H9 (cell line): ENCODE results near the gene RRAD. TPM values are rescaled to one million over a fixed set of nuclear protein-coding genes. Genes with fewer than 3 reads are reported as not detected.
A peak's percentile ranks its signal among the peaks of the same experiment; 100 is the strongest.

Experiments used
- DNase-seq: peaks from one replicate; pipeline ENCODE4 v3.0.0-alpha.2; 2017
- H2AFZ ChIP-seq: one replicate; pipeline ENCODE4 v1.6.1; 2013; ENCODE audit warnings: mild to moderate bottlenecking, low read length, control low read depth, moderate library complexity
- H2AK5ac ChIP-seq: 2 replicates; pipeline ENCODE4 v1.6.1; 2013; ENCODE audit warnings: low read length, control low read depth, mixed read lengths; ENCODE audit not compliant: insufficient read length
- H2BK120ac ChIP-seq: one replicate; pipeline ENCODE4 v1.6.1; 2013; ENCODE audit warnings: low read depth, mild to moderate bottlenecking, low read length, control low read depth, inconsistent platforms; ENCODE audit not compliant: poor library complexity, severe bottlenecking
- H2BK12ac ChIP-seq: 2 replicates; pipeline ENCODE4 v1.6.1; 2013; ENCODE audit warnings: low read length, control low read depth, mixed read lengths, low read depth; ENCODE audit not compliant: insufficient read length
- H2BK15ac ChIP-seq: 2 replicates; pipeline ENCODE4 v1.6.1; 2013; ENCODE audit warnings: low read depth, low read length, control low read depth
- H2BK20ac ChIP-seq: one replicate; pipeline ENCODE4 v1.6.1; 2013; ENCODE audit warnings: low read depth, mild to moderate bottlenecking, low read length, control low read depth, inconsistent platforms; ENCODE audit not compliant: poor library complexity, severe bottlenecking
- H2BK5ac ChIP-seq: 2 replicates; pipeline ENCODE4 v1.6.1; 2013; ENCODE audit warnings: low read length, control low read depth, mixed read lengths; ENCODE audit not compliant: insufficient read length
- H3K14ac ChIP-seq: 2 replicates; pipeline ENCODE4 v1.6.1; 2013; ENCODE audit warnings: low read length, control low read depth; ENCODE audit not compliant: insufficient read depth
- H3K18ac ChIP-seq: 2 replicates; pipeline ENCODE4 v1.6.1; 2013; ENCODE audit warnings: low read depth, mild to moderate bottlenecking, mixed read lengths, low read length, control low read depth; ENCODE audit not compliant: insufficient read length
- H3K23ac ChIP-seq: 2 replicates; pipeline ENCODE4 v1.6.1; 2013; ENCODE audit warnings: low read length, control low read depth, mixed read lengths, low read depth; ENCODE audit not compliant: insufficient read length
- H3K23me2 ChIP-seq: 2 replicates; pipeline ENCODE4 v1.6.1; 2013; ENCODE audit warnings: low read depth, mild to moderate bottlenecking, mixed read lengths, low read length, control low read depth; ENCODE audit not compliant: insufficient read length, poor library complexity, severe bottlenecking
- H3K27ac ChIP-seq: 2 replicates; pipeline ENCODE4 v1.5.1; 2013; ENCODE audit warnings: low read length, control low read depth, mixed read lengths, low read depth; ENCODE audit not compliant: insufficient read length
- H3K27me3 ChIP-seq: 2 replicates; pipeline ENCODE4 v1.6.1; 2013; ENCODE audit warnings: low read length, control low read depth, inconsistent platforms; ENCODE audit not compliant: insufficient read depth
- H3K4ac ChIP-seq: 2 replicates; pipeline ENCODE4 v1.6.1; 2013; ENCODE audit warnings: low read depth, mild to moderate bottlenecking, control low read depth, inconsistent platforms, low read length, moderate library complexity
- H3K4me1 ChIP-seq: 2 replicates; pipeline ENCODE4 v1.6.1; 2013; ENCODE audit warnings: low read length, control low read depth, inconsistent platforms; ENCODE audit not compliant: insufficient read depth
- H3K4me2 ChIP-seq: 2 replicates; pipeline ENCODE4 v1.6.1; 2013; ENCODE audit warnings: low read length, control low read depth, mixed read lengths; ENCODE audit not compliant: insufficient read length, insufficient read depth
- H3K56ac ChIP-seq: 2 replicates; pipeline ENCODE4 v1.6.1; 2013; ENCODE audit warnings: low read depth, mild to moderate bottlenecking, mixed read lengths, low read length, control low read depth; ENCODE audit not compliant: insufficient read length
- H3K79me1 ChIP-seq: 2 replicates; pipeline ENCODE4 v1.6.1; 2013; ENCODE audit warnings: low read depth, mild to moderate bottlenecking, moderate library complexity, low read length, control low read depth, inconsistent platforms; ENCODE audit not compliant: insufficient read depth, poor library complexity, severe bottlenecking
- H3K79me2 ChIP-seq: 2 replicates; pipeline ENCODE4 v1.6.1; 2013; ENCODE audit warnings: low read length, control low read depth, inconsistent platforms; ENCODE audit not compliant: insufficient read depth
- H3K9ac ChIP-seq: 2 replicates; pipeline ENCODE4 v1.6.1; 2013; ENCODE audit warnings: low read length, control low read depth, mixed read lengths; ENCODE audit not compliant: insufficient read length; ENCODE audit errors: extremely low read depth
- H3K9me3 ChIP-seq: one replicate; pipeline ENCODE4 v1.6.1; 2013; ENCODE audit warnings: low read depth, low read length, inconsistent platforms; ENCODE audit not compliant: control insufficient read depth
- H3T11ph ChIP-seq: one replicate; pipeline ENCODE4 v1.6.1; 2013; ENCODE audit warnings: mild to moderate bottlenecking, low read length, control low read depth, inconsistent platforms
- H4K20me1 ChIP-seq: one replicate; pipeline ENCODE4 v1.6.1; 2013; ENCODE audit not compliant: control insufficient read depth, insufficient read length, insufficient read depth
- H4K5ac ChIP-seq: 2 replicates; pipeline ENCODE4 v1.6.1; 2013; ENCODE audit warnings: low read depth, mild to moderate bottlenecking, mixed read lengths, low read length, control low read depth; ENCODE audit not compliant: insufficient read length
- H4K8ac ChIP-seq: replicated peaks from 2 replicates; pipeline ENCODE4 v1.6.1; 2013; ENCODE audit warnings: low read length, control low read depth, mixed read lengths, low read depth; ENCODE audit not compliant: insufficient read length
- H4K91ac ChIP-seq: 2 replicates; pipeline ENCODE4 v1.6.1; 2013; ENCODE audit warnings: low read depth, mild to moderate bottlenecking, moderate library complexity, mixed read lengths, low read length, control low read depth; ENCODE audit not compliant: insufficient read length
- H3K27ac Mint-ChIP-seq, 3 experiments: 2 replicates in 2 of 3; 3 replicates in 1 of 3; pipeline ENCODE4 v1.8.0; 2020 to 2021; ENCODE audit warnings: mixed read lengths in 3 of 3, mild to moderate bottlenecking in 1 of 3, moderate library complexity in 1 of 3
- H3K27me3 Mint-ChIP-seq: 2 replicates; pipeline ENCODE4 v1.8.0; 2021; ENCODE audit warnings: low read depth, mild to moderate bottlenecking, moderate library complexity, mixed read lengths
- H3K36me3 Mint-ChIP-seq, 3 experiments: 2 replicates in 2 of 3; 3 replicates in 1 of 3; pipeline ENCODE4 v1.8.0; 2020 to 2021; ENCODE audit warnings: low read depth in 3 of 3, mixed read lengths in 3 of 3; ENCODE audit not compliant: insufficient read depth in 1 of 3
- H3K4me1 Mint-ChIP-seq, 2 experiments: 2 replicates each; pipeline ENCODE4 v1.8.0; 2020; ENCODE audit warnings: mixed read lengths in 2 of 2
- H3K4me3 Mint-ChIP-seq, 2 experiments: 2 replicates in 1 of 2; 3 replicates in 1 of 2; pipeline ENCODE4 v1.8.0; 2020 to 2021; ENCODE audit warnings: mild to moderate bottlenecking in 2 of 2, mixed read lengths in 2 of 2, moderate library complexity in 1 of 2
- H3K9me3 Mint-ChIP-seq, 2 experiments: 2 replicates in 1 of 2; 3 replicates in 1 of 2; pipeline ENCODE4 v1.8.0; 2020; ENCODE audit warnings: mild to moderate bottlenecking in 2 of 2, mixed read lengths in 2 of 2, moderate library complexity in 1 of 2
- CTCF ChIP-seq: fragments of 200-600 bp; sonication (generic); conservative IDR thresholded peaks from 3 replicates; pipeline ENCODE4 v1.8.0; 2021; ENCODE audit warnings: antibody characterized with exemption, mild to moderate bottlenecking
- WGBS: extraction: QIAGEN DNeasy Blood & Tissue Kit; methylation state at CpG from one replicate; pipeline ENCODE4 v1.1.7; 2013; ENCODE audit warnings: missing lambda C conversion rate, low lambda C conversion rate, mixed read lengths; ENCODE audit not compliant: insufficient read length; ENCODE audit errors: extremely low coverage; 5-methylcytosine and 5-hydroxymethylcytosine counted together
- total RNA-seq: library from RNA; stranded (reverse); gene quantifications from 2 replicates; pipeline ENCODE4 v1.2.1, GENCODE V29; 2021

Gene RRAD
- total RNA-seq, 1 experiment from 2014 or later, result 0.72 TPM

DNA sequence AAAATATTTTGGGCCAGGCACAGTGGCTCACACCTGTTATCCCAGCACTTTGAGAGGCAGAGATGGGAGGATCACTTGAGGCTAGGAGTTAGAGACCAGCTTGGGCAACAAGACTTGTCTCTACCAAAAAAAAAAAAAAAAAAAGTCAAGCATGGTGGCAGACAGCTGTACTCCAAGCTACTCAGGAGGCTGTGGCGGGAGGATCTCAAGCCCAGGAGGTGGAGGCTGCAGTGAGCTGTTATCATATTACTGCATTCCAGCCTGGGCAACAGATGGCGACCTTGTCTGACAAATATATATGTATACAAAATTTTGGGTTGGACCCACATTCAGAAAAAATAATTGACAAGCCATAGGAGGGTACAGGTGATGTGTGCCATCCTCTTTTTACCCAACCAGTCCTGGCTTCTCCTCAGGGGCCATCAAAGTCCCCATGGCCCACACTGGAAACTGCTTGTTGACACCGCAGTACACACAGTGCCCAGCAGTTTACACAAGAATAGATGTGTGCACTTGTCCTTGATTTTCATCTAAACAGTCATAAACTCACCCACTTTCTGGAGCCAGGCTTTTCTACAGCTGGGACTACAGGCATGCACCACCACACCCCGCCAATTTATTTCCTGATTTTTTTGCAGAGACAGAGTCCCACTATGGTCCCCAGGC lies 11.7 kb upstream of the RRAD start:
- H2BK5ac ChIP-seq, result no peak overlapping the region
- no peaks in the 10 kb centered on the region for H3K4me1 ChIP-seq
- no peak overlapping the region for H3K27ac ChIP-seq
- peaks cover 13 to 27% of the 10 kb centered on the region in 2 experiments for H3K4me1 Mint-ChIP-seq
- H3K79me2 ChIP-seq, result no peaks in the 10 kb centered on the region
- no peak overlapping the region for H4K8ac ChIP-seq
- no peak overlapping the region for H2BK15ac ChIP-seq
- H3K56ac ChIP-seq, result no peak overlapping the region
- H3K4me3 Mint-ChIP-seq, result peak overlapping the region in 1 of 2 experiments; percentile 58; a peak in 1 of 5 replicates
- no peak overlapping the region for H2AK5ac ChIP-seq
- no peak overlapping the region for H3K27ac Mint-ChIP-seq
- H4K91ac ChIP-seq, result no peak overlapping the region
- H3K4me2 ChIP-seq, result no peak overlapping the region
- H3K23ac ChIP-seq, result no peak overlapping the region
- H2BK120ac ChIP-seq, result no peak overlapping the region
- H3K27me3 Mint-ChIP-seq, result no peaks in the 10 kb centered on the region
- no peak overlapping the region for H3K14ac ChIP-seq
- H2BK20ac ChIP-seq, result no peak overlapping the region
- no peak overlapping the region for H3K9ac ChIP-seq
- H4K20me1 ChIP-seq, result no peaks in the 10 kb centered on the region
- no peak overlapping the region for H3K4ac ChIP-seq
- no peaks in the 10 kb centered on the region for H3K27me3 ChIP-seq
- H3K18ac ChIP-seq, result no peak overlapping the region
- no peak for TF ChIP-seq CTCF
- no peak overlapping the region for H2AFZ ChIP-seq
- peaks cover 9 to 37% (median 23%) of the 10 kb centered on the region in 3 experiments for H3K36me3 Mint-ChIP-seq
- no peak for DNase-seq
- no peaks in the 10 kb centered on the region for H3K9me3 Mint-ChIP-seq
- H3K79me1 ChIP-seq, result no peaks in the 10 kb centered on the region
- H3T11ph ChIP-seq, result no peak overlapping the region
- H4K5ac ChIP-seq, result no peak overlapping the region
- H3K9me3 ChIP-seq, result no peaks in the 10 kb centered on the region
- WGBS, result no CpG with 5 or more reads among the region's 4 CpGs
- H3K23me2 ChIP-seq, result peaks cover 16% of the 10 kb centered on the region
- H2BK12ac ChIP-seq, result no peak overlapping the region
